Stimulated activated naive CD8-positive, alpha-beta T cell treated with anti-CD3 and anti-CD28 coated beads, Interleukin-15, Interleukin-2, amounts not matched to agents 100 ng/mL and 50 ng/mL, for 24 hours (primary cell): ENCODE measurements around the gene PROSER2.

Source experiments
- H3K27ac Mint-ChIP-seq: one replicate; pipeline ENCODE4 v1.8.0; 2021; ENCODE audit warnings: mild to moderate bottlenecking, mixed read lengths
- H3K27me3 Mint-ChIP-seq: one replicate; pipeline ENCODE4 v1.8.0; 2021; ENCODE audit warnings: mixed read lengths
- H3K36me3 Mint-ChIP-seq: one replicate; pipeline ENCODE4 v1.8.0; 2021; ENCODE audit warnings: low read depth, mixed read lengths
- H3K4me1 Mint-ChIP-seq: one replicate; pipeline ENCODE4 v1.8.0; 2021; ENCODE audit warnings: low read depth, mixed read lengths
- H3K4me3 Mint-ChIP-seq: one replicate; pipeline ENCODE4 v1.8.0; 2021; ENCODE audit warnings: mild to moderate bottlenecking, mixed read lengths
- H3K9me3 Mint-ChIP-seq: one replicate; pipeline ENCODE4 v1.8.0; 2021; ENCODE audit warnings: mixed read lengths

Gene PROSER2

GRCh38 chr10:11823122-11823988 lies at the start of gene PROSER2:
TSS of gene PROSER2 (plus strand) at chr10:11823356. CDS start at chr10:11852078, 28,722 bp downstream.
- no peaks in the 10 kb centered on the region for H3K9me3 Mint-ChIP-seq
- peak within 1 kb of the TSS; percentile 81 for H3K4me3 Mint-ChIP-seq
- H3K36me3 Mint-ChIP-seq: no peaks in the 10 kb centered on the region
- peaks cover 49% of the 10 kb centered on the region for H3K27me3 Mint-ChIP-seq
- no peak within 1 kb of the TSS for H3K27ac Mint-ChIP-seq
- H3K4me1 Mint-ChIP-seq: peaks cover 13% of the 10 kb centered on the region

- H3K4me3 Mint-ChIP-seq: no peak overlapping the region
- no peaks in the 10 kb centered on the region for H3K4me1 Mint-ChIP-seq
- H3K9me3 Mint-ChIP-seq: no peaks in the 10 kb centered on the region
- H3K36me3 Mint-ChIP-seq: no peaks in the 10 kb centered on the region
- H3K27me3 Mint-ChIP-seq: peaks cover 9% of the 10 kb centered on the region
- H3K27ac Mint-ChIP-seq: no peak overlapping the region
Observed at GRCh38 chr10:11773761-11774441, 49.3 kb upstream of the PROSER2 start.

GRCh38 chr10:11775412-11775811 lies 47.7 kb upstream of the PROSER2 start:
- no peaks in the 10 kb centered on the region for H3K4me1 Mint-ChIP-seq
- H3K4me3 Mint-ChIP-seq: no peak overlapping the region
- H3K27me3 Mint-ChIP-seq: peaks cover 11% of the 10 kb centered on the region
- H3K27ac Mint-ChIP-seq: no peak overlapping the region
- no peaks in the 10 kb centered on the region for H3K36me3 Mint-ChIP-seq
- H3K9me3 Mint-ChIP-seq: no peaks in the 10 kb centered on the region

- H3K36me3 Mint-ChIP-seq: no peaks in the 10 kb centered on the region
- H3K4me3 Mint-ChIP-seq: no peak overlapping the region
Observed at GRCh38 chr10:11776080-11776479, 47.1 kb upstream of the PROSER2 start.

GRCh38 chr10:11781114-11781513 lies 42.0 kb upstream of the PROSER2 start:
- peaks cover 4% of the 10 kb centered on the region for H3K4me1 Mint-ChIP-seq
- no peaks in the 10 kb centered on the region for H3K36me3 Mint-ChIP-seq
- H3K9me3 Mint-ChIP-seq: no peaks in the 10 kb centered on the region
- no peak overlapping the region for H3K4me3 Mint-ChIP-seq
- peaks cover 8% of the 10 kb centered on the region for H3K27me3 Mint-ChIP-seq
- H3K27ac Mint-ChIP-seq: no peak overlapping the region

More at GRCh38 chr10:11776080-11776479, 47.1 kb upstream of the PROSER2 start:
- Mint-ChIP-seq H3K9me3 (no peaks in the 10 kb centered on the region), H3K4me1 (no peaks in the 10 kb centered on the region), H3K27me3 (peaks cover 8% of the 10 kb centered on the region), H3K27ac (no peak overlapping the region)

GRCh38 chr10:11782793-11783557 lies 40.2 kb upstream of the PROSER2 start:
- Mint-ChIP-seq H3K4me1 (peaks cover 4% of the 10 kb centered on the region), H3K27me3 (peaks cover 8% of the 10 kb centered on the region), H3K4me3 (no peak overlapping the region), H3K9me3 (no peaks in the 10 kb centered on the region), H3K27ac (no peak overlapping the region), H3K36me3 (no peaks in the 10 kb centered on the region)

GRCh38 chr10:11783558-11783865 lies 39.6 kb upstream of the PROSER2 start:
- Mint-ChIP-seq H3K36me3 (no peaks in the 10 kb centered on the region), H3K9me3 (no peaks in the 10 kb centered on the region), H3K4me3 (no peak overlapping the region), H3K27me3 (peaks cover 8% of the 10 kb centered on the region), H3K27ac (no peak overlapping the region), H3K4me1 (peaks cover 4% of the 10 kb centered on the region)

- H3K9me3 Mint-ChIP-seq: no peaks in the 10 kb centered on the region
- H3K36me3 Mint-ChIP-seq: no peaks in the 10 kb centered on the region
- H3K4me1 Mint-ChIP-seq: peaks cover 4% of the 10 kb centered on the region
- H3K27ac Mint-ChIP-seq: no peak overlapping the region
- no peak overlapping the region for H3K4me3 Mint-ChIP-seq
- peaks cover 11% of the 10 kb centered on the region for H3K27me3 Mint-ChIP-seq
Observed at GRCh38 chr10:11787374-11787773, 35.8 kb upstream of the PROSER2 start.

GRCh38 chr10:11787846-11788245 lies 35.3 kb upstream of the PROSER2 start:
- Mint-ChIP-seq H3K27me3 (peaks cover 8% of the 10 kb centered on the region), H3K9me3 (no peaks in the 10 kb centered on the region), H3K27ac (no peak overlapping the region), H3K4me3 (no peak overlapping the region), H3K36me3 (no peaks in the 10 kb centered on the region), H3K4me1 (peaks cover 1% of the 10 kb centered on the region)

- Mint-ChIP-seq H3K4me3 (no peak overlapping the region), H3K4me1 (no peaks in the 10 kb centered on the region), H3K36me3 (no peaks in the 10 kb centered on the region), H3K9me3 (no peaks in the 10 kb centered on the region), H3K27ac (no peak overlapping the region), H3K27me3 (peaks cover 7% of the 10 kb centered on the region)
Observed at GRCh38 chr10:11789306-11789705, 33.9 kb upstream of the PROSER2 start.

GRCh38 chr10:11789956-11790355 lies 33.2 kb upstream of the PROSER2 start:
- Mint-ChIP-seq H3K4me1 (no peaks in the 10 kb centered on the region), H3K27me3 (peaks cover 7% of the 10 kb centered on the region), H3K4me3 (no peak overlapping the region), H3K36me3 (no peaks in the 10 kb centered on the region), H3K9me3 (no peaks in the 10 kb centered on the region), H3K27ac (no peak overlapping the region)

- Mint-ChIP-seq H3K4me3 (no peak overlapping the region), H3K27me3 (peaks cover 7% of the 10 kb centered on the region), H3K9me3 (peaks cover 3% of the 10 kb centered on the region), H3K4me1 (peaks cover 3% of the 10 kb centered on the region), H3K27ac (no peak overlapping the region), H3K36me3 (no peaks in the 10 kb centered on the region)
Observed at GRCh38 chr10:11793762-11794479, 29.2 kb upstream of the PROSER2 start.

GRCh38 chr10:11794566-11794965 lies 28.6 kb upstream of the PROSER2 start:
- no peak overlapping the region for H3K4me3 Mint-ChIP-seq
- H3K36me3 Mint-ChIP-seq: no peaks in the 10 kb centered on the region
- H3K4me1 Mint-ChIP-seq: peaks cover 3% of the 10 kb centered on the region
- no peak overlapping the region for H3K27ac Mint-ChIP-seq
- peaks cover 3% of the 10 kb centered on the region for H3K9me3 Mint-ChIP-seq
- peaks cover 3% of the 10 kb centered on the region for H3K27me3 Mint-ChIP-seq

GRCh38 chr10:11795101-11795920 lies 27.8 kb upstream of the PROSER2 start:
- peak overlapping the region; percentile 68 for H3K27ac Mint-ChIP-seq
- H3K9me3 Mint-ChIP-seq: peaks cover 3% of the 10 kb centered on the region
- H3K36me3 Mint-ChIP-seq: no peaks in the 10 kb centered on the region
- peak overlapping the region; percentile 34 for H3K4me3 Mint-ChIP-seq
- H3K27me3 Mint-ChIP-seq: no peaks in the 10 kb centered on the region
- peaks cover 3% of the 10 kb centered on the region for H3K4me1 Mint-ChIP-seq
